ENCODE measurements around the gene ACTN1.
"Not testable (repeated sequence)": the region's sequence is repeated elsewhere in the genome, so short reads cannot be mapped to it uniquely, and the experiment has no call there.

ACTN1 gene

DNA sequence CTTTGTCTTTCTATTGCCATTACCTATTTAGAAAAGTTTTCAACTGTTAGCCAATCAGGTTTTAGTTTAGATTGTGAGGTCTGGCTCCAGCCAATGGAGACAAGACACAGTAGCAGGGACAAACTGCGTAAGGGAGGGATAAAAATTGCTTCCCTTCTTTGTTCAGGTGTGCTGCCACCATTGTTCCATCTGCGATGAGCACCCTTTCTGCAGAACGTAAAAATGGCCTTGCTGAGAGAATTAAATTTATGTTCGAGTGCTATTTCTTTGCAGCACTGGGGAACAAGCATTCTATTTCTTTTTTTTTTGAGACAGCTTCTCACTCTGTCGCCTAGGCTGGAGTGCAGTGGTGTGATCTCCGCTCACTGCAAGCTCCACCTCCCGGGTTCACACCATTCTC, 126.6 kb downstream of the ACTN1 start:
- not testable (repeated sequence) for DNase-seq

DNA sequence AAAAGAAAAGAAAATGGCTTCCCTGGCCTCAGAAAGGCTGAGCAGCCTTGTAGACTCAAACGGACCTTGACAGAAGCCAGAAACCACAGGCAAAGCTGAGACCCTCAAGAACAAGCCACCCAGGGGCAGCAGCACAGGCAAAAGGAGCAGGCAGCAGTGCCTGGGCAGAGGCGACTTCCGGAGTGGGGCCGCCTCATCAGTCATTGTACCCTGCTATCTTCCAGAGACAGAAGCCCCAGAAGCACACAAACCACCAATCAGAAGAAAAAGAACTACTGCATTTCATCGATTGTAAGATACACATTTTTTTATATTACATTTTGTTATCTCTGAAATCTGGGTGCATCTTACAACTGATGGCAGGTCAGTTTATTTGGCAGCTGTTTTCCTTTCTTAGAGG, 128.0 kb downstream of the ACTN1 start:
- DNase-seq = no peak

- DNase-seq = no peak
Observed at GRCh38 chr14:68849416-68849815, 129.7 kb downstream of the ACTN1 start.

DNA sequence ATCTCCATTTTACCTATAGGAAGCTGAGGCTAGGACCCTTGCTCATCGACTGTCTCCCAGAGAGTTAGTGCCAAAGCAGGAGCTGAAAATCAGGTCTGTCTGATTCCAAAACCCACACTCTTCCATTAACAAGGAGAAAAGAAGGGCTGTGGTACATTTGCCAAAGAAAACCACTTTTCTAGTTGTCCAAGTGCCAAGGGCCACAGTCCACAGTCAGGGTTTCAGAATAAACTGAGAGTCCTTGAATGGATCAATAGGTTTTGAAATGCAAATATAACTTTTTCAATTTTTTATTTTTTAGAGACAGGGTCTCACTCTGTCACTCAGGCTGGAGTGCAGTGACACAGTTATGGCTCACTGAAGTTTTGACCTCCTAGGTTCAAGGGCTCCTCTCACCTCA, 130.8 kb downstream of the ACTN1 start:
- DNase-seq = no peak

DNA sequence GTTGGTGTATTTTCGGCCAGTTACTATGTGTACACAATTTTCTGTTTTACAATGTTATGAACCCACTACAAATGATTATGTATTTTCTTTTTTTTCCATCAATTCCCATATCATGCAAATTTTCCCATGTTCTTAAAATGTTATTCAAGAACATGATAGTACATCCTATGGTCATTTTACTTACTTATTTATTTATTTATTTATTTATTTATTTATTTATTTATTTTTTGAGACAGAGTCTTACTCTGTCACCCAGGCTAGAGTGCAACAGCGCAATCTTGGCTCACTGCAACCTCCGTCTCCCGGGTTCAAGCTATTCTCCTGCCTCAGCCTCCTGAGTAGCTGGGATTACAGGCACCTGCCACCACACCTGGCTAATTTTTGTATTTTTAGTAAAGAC, 131.5 kb downstream of the ACTN1 start:
- DNase-seq = not testable (repeated sequence)

- no peak for DNase-seq
Observed at GRCh38 chr14:68846466-68846865, 132.6 kb downstream of the ACTN1 start.

DNA sequence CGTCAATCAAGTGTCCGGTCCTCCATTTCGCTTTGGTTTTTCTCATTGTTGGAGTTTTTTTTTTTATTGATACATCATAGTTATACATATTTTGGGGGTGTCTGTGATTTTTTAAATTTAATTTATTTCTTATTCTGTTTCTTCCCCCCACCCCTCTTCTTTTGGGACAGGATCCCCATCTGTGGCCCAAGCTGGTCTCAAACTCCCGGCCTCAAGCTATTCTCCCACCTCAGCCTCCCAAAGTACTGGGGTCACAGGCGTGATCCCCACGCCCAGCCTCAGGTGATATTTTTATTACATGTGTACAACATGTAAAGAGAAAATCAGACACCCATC, 134.9 kb downstream of the ACTN1 start:
- DNase-seq = no peak

- peak; percentile 17 for DNase-seq
Observed at GRCh38 chr14:68843471-68844209, 135.5 kb downstream of the ACTN1 start.

- DNase-seq = peak; percentile 18
Observed at GRCh38 chr14:68842298-68842697, 136.8 kb downstream of the ACTN1 start.

DNA sequence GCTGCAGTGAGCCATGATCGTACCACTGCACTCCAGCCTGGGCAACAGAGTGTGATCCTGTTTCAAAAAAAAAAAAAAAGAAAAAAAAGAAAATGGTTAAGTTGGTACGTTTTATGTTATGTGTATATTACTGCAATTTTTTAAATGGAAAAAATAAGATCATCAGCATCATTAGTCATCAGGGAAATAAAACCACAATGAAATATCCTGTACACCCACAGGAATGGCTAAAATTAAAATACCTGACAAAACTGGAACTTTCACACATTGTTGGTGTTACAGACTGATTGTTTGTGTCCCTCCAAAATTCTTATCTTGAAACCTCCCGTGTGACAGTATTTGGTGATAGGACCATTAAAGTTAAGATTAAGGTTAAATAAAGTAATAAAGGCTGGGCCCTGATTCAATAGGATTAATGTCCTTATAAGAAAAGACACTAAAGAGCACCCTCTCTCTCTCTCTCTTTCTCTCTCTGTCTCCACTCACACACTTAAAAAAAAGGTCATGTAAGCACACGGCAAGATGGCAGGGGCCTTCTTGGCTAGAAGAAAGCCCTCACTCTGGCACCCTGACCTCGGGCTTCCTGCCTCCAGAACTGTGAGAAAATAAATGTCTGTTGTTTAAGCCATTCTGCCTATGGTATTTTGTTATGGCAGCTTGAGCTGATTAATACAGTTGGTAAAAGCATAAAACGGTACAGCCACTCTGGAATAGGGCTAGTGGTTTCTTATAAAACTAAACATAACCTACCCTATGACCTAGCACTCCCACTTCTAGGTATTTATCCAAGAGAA, 137.9 kb downstream of the ACTN1 start:
- DNase-seq = no peak

DNA sequence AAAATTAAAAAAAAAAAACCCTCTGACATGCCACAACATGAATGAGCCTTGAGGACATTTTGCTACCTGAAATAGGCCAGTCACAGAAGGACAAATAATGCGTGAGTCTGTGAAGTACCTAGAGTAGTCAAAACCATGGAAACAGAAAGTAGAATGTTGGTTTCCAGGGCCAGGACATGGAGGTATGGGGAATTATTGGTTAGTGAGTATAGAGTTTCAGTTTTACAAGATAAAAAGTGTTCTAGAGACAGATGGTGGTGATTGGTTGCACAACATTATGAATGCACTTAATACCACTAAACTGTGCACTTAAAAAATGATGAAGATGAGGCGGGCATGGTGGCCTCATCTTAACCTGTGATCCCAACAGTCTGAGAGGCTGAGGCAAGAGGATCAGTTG, 138.6 kb downstream of the ACTN1 start:
- peak; percentile 82 for DNase-seq

DNA sequence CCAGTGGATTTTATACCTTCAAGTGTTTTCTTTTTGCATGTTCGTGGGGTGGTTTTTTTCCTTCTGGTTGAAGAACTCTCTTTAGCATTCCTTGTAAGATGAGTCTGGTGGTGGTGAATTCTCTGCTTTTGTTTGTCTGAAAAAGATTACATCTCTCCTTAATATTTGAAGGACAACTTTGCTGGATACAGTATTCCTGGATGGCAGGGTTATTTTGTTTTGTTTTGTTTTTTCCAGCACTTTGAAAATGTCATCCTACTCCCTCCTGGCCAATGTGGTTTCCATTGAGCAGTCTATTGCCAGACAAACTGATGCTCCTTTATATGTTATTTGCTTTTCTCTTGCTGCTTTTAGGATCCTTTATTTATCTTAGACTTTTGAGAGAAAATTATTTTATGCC, 143.0 kb downstream of the ACTN1 start:
- DNase-seq = no peak

GRCh38 chr14:68834816-68835215, 144.3 kb downstream of the ACTN1 start:
- no peak for DNase-seq

DNA sequence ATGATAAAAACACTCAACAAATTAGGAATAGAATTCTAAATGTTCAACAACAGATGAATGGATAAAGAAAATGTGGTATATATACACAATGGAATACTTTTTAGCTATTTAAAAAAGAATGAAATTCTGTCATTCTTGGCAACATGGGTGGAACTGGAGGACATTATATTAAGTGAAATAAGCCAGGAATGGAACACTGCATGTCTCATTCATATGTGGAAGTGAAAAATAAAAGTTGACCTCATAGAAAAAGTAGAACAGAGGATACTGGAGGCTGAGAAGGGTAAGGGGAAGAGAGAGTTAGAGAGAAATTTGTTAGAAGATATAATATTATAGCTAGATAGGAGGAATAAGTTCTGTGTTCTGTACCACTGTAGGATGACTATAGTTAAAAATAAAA, 150.4 kb downstream of the ACTN1 start:
- no peak for DNase-seq

DNA sequence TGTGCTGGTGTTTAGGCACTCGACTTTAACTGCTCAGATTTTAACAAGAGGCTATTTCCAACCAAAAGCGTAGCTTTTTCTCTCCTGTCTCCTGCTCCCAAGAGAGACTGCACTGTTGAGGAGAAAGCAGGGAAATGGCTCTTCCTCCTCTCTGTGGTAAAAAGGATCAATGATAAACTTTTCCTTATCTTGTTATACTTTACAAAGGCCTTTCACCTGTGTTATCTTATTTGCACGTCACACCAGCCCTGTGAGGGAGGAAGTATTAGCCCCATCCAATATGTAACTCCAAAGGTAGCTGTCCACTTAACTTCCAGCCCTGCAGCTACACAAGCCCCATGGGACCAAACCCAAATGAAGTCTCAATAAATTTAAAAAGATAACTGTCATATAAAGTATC, 153.4 kb downstream of the ACTN1 start:
- no peak for DNase-seq

DNA sequence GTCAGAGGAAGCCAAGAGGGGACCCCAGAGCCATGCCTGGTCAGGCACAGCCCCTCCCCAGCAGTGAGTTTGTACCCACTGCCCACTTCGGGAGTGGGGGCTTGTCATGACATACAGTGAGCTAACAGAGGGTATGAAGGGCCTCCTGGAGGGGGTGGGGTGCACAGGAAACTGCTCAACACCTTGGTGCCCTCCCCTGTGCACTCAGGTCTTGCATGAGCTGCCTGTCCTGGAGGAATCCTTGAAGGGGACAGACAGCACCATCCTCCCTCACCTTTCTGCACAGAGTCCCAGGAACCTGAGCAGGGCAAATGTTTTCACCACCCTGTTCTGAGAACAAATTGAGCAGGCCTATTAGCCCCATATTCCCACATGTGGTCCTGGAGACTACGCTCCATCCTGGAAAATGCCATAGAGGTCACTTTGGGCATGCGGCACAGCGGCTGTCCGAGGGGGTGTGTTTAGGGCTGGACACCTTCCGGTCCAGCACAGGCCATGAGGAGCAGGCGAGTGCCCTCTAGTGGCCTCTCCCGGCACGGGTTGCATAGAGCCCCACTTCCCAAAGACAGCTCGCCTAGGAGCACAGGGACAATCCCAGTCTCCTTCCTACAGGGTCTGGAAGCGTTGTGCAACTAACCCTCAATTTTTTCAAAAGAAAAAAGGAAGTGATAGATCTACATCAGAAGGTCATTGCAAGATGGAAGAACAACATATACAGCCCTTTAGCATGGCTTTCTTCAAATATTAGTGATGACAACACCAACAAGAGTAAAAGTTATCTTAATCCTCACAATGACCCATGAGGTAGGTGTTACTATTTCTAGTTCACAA, 154.4 kb downstream of the ACTN1 start:
- peak; percentile 9 for DNase-seq

- no peak for DNase-seq
Observed at GRCh38 chr14:68824207-68824516, 154.9 kb downstream of the ACTN1 start.

All from DMS 273 treated with DMSO at 0.1 percent for 48 hours (cell line).